Ishikawa (cell line): ENCODE measurements around the gene ACADSB.

Experiments used
- CEBPB ChIP-seq: IDR thresholded peaks from 2 replicates; pipeline ENCODE4 v1.6.1; 2012
- CREB1 ChIP-seq: IDR thresholded peaks from 2 replicates; pipeline ENCODE4 v1.6.1; 2012; ENCODE audit warnings: low read depth
- EGR1 ChIP-seq: IDR thresholded peaks from 2 replicates; pipeline ENCODE4 v1.6.1; 2012
- EP300 ChIP-seq: IDR thresholded peaks from 2 replicates; pipeline ENCODE4 v1.6.1; 2012; ENCODE audit warnings: borderline replicate concordance
- FOXM1 ChIP-seq: IDR thresholded peaks from 2 replicates; pipeline ENCODE4 v1.6.1; 2012; ENCODE audit warnings: low read depth, borderline replicate concordance
- MAX ChIP-seq: IDR thresholded peaks from 2 replicates; pipeline ENCODE4 v1.6.1; 2012
- NFIC ChIP-seq: IDR thresholded peaks from 2 replicates; pipeline ENCODE4 v1.6.1; 2012
- RAD21 ChIP-seq: IDR thresholded peaks from 2 replicates; pipeline ENCODE4 v1.6.1; 2012; ENCODE audit warnings: low read depth
- TAF1 ChIP-seq: IDR thresholded peaks from 2 replicates; pipeline ENCODE4 v1.6.1; 2012; ENCODE audit warnings: low read depth, mild to moderate bottlenecking
- TCF12 ChIP-seq: IDR thresholded peaks from 2 replicates; pipeline ENCODE4 v1.6.1; 2012; ENCODE audit warnings: low read depth
- TEAD4 ChIP-seq: IDR thresholded peaks from 2 replicates; pipeline ENCODE4 v1.6.1; 2012
- YY1 ChIP-seq: IDR thresholded peaks from 2 replicates; pipeline ENCODE4 v1.6.1; 2012; ENCODE audit warnings: low read depth
- ZBTB7A ChIP-seq: IDR thresholded peaks from 2 replicates; pipeline ENCODE4 v1.6.1; 2012; ENCODE audit warnings: low read depth
- TF ChIP-seq, protein P1 (sequence below): IDR thresholded peaks from 2 replicates; pipeline ENCODE4 v1.6.1; 2012; ENCODE audit warnings: low read depth, mild to moderate bottlenecking
- TF ChIP-seq, protein P2 (sequence below): IDR thresholded peaks from 2 replicates; pipeline ENCODE4 v1.6.1; 2012

The ACADSB gene

GRCh38 chr10:123087348-123087747, 78.5 kb downstream of the ACADSB start:
- TF ChIP-seq FOXM1 (no peak), EP300 (no peak), EGR1 (no peak), NFIC (no peak), YY1 (no peak), TAF1 (no peak), TEAD4 (no peak), MAX (no peak), TCF12 (no peak), ZBTB7A (no peak), RAD21 (no peak), CEBPB (no peak), CREB1 (no peak)
- TF ChIP-seq, protein P1, sequence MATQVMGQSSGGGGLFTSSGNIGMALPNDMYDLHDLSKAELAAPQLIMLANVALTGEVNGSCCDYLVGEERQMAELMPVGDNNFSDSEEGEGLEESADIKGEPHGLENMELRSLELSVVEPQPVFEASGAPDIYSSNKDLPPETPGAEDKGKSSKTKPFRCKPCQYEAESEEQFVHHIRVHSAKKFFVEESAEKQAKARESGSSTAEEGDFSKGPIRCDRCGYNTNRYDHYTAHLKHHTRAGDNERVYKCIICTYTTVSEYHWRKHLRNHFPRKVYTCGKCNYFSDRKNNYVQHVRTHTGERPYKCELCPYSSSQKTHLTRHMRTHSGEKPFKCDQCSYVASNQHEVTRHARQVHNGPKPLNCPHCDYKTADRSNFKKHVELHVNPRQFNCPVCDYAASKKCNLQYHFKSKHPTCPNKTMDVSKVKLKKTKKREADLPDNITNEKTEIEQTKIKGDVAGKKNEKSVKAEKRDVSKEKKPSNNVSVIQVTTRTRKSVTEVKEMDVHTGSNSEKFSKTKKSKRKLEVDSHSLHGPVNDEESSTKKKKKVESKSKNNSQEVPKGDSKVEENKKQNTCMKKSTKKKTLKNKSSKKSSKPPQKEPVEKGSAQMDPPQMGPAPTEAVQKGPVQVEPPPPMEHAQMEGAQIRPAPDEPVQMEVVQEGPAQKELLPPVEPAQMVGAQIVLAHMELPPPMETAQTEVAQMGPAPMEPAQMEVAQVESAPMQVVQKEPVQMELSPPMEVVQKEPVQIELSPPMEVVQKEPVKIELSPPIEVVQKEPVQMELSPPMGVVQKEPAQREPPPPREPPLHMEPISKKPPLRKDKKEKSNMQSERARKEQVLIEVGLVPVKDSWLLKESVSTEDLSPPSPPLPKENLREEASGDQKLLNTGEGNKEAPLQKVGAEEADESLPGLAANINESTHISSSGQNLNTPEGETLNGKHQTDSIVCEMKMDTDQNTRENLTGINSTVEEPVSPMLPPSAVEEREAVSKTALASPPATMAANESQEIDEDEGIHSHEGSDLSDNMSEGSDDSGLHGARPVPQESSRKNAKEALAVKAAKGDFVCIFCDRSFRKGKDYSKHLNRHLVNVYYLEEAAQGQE = no peak
- TF ChIP-seq, protein P2, sequence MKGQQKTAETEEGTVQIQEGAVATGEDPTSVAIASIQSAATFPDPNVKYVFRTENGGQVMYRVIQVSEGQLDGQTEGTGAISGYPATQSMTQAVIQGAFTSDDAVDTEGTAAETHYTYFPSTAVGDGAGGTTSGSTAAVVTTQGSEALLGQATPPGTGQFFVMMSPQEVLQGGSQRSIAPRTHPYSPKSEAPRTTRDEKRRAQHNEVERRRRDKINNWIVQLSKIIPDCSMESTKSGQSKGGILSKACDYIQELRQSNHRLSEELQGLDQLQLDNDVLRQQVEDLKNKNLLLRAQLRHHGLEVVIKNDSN = no peak

DNA sequence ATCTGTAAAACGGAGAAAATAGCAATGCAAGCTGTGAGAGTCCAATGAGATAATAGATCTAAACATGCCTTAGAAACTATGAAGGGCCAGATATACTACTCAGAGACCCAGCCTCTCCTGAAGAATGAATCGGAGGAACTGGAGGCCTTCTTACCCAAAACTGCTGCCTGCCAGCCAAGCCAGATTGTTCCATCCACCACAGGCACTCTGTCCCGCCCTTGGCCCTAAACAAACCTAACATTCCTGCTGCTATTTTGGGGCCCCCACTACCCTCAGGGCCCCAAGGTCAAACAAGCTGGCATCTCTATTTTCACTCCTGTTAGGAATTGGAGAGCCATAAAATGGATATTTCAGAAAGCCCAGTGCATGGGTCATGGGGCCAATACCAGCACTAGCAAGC, 79.0 kb downstream of the ACADSB start:
- TF ChIP-seq TAF1 (no peak), RAD21 (no peak), TCF12 (no peak), EP300 (no peak), NFIC (no peak), FOXM1 (no peak), MAX (no peak), CEBPB (no peak), CREB1 (no peak), TEAD4 (no peak), ZBTB7A (no peak), EGR1 (no peak), YY1 (no peak)
- TF ChIP-seq, protein P2 = no peak

DNA sequence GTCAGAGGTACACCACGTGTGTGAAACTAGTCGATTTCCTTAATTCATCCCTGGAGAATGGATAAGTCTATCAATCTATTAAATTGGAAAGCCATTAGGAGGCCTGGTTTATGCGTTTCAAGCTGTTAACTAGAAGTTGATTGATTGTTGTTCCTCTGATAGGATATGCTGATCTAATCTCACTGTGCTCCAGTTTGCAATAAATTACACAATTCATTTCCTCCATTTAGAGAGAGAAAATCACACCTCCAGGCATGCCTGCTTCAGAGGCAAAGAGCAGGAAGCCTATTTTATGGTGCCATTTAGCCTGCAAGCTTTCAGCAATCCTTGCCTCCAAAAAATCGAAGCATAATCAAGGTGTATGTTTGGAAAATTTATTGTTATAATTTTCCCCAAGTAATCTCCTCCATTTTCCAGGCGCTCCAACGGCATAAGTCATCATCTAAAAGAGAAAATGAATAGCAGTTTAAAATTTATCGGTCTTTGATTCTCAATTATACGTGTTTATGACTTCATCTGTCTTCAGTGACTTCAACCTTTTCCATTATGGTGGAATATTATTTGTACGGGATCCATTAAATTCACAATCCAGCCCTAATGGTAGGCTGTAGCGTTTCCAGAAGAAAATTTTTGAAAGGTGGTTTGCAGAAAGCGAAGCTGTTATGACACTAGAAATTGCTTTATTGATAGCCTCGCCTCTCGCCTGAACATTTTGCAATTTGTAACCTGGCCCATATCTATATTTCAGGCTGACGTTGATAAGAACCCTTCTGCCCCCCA, 84.0 kb downstream of the ACADSB start:
- TF ChIP-seq FOXM1 (no peak), EP300 (no peak)

GRCh38 chr10:123093489-123093888, 84.7 kb downstream of the ACADSB start:
- TF ChIP-seq RAD21 = no peak
- no peak for TF ChIP-seq TAF1
- TF ChIP-seq EP300 = no peak
- TF ChIP-seq, protein P1 = peak; percentile 85
- no peak for TF ChIP-seq YY1
- no peak for TF ChIP-seq CEBPB

DNA sequence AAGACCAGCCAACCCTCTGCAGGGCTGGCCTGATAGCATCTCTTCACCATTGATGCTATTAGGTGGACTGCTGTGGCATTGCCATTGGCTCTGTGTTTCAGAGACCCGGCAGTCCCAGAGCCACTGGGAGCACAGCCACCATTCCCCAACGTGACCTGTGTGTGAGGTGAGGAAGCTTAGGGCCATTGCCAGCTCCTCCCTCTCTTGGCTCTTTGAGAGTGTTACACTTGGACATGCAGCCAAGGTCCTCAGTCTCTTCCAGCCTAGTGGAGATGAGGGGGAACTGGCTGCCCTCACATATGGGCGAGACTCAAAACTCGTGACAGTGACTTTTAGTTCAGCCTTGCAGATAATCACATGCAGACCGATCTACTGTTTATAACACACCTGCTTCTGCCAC, 87.6 kb downstream of the ACADSB start:
- no peak for TF ChIP-seq TAF1
- TF ChIP-seq RAD21 = no peak
- TF ChIP-seq NFIC = no peak
- TF ChIP-seq TEAD4 = no peak
- no peak for TF ChIP-seq EGR1
- TF ChIP-seq YY1 = no peak
- TF ChIP-seq CEBPB = no peak
- TF ChIP-seq, protein P2 = no peak
- TF ChIP-seq MAX = no peak
- TF ChIP-seq EP300 = no peak
- no peak for TF ChIP-seq TCF12
